ENCODE results near the gene SHISA7. TPM values are rescaled to one million over a fixed set of nuclear protein-coding genes. Genes with fewer than 3 reads are reported as not detected.

The SHISA7 gene
- total RNA-seq, result not detected in 2 replicates

DNA sequence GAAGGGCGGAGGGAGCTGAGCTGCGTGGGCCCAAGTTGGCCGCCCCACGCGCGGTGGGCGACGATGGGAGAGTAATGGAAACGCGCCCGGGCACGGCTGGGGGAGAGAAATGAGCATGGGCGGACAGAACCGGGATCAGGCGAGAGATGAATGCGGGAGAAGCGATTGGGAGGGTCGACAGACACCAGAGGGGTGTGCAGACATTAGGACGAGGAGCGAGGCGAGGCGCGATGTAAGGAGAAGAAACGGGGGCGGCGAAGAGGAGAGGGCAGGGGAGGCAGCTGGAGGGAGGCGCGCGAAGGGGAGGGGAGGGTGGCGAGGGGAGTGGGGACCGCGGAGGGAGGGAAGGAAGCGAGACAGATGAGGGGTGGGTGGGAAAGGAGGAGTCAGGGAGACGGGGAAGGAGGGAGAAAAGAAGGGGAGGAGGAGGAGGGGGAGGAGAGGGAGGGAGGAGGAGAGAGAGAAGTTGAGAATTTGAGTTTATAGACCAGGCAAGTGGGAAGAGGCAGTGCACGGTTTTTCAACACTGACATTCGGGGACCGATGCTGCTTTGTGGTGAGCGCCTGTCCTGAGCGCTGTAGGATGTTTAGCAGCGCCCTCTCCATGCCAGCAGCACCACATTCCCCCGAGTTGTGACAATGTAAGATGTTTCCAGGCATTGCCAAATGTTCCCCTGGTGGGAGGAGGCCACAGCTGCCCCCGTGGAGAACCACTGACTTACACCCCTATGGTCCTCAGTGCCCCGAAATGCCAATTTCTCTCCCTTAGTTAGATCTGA lies at the start of gene SHISA7:
TSS of gene SHISA7 (minus strand) at position 256 of the 779 bp plus-strand sequence. CDS start 437 bp downstream, outside the sequence.

DNA sequence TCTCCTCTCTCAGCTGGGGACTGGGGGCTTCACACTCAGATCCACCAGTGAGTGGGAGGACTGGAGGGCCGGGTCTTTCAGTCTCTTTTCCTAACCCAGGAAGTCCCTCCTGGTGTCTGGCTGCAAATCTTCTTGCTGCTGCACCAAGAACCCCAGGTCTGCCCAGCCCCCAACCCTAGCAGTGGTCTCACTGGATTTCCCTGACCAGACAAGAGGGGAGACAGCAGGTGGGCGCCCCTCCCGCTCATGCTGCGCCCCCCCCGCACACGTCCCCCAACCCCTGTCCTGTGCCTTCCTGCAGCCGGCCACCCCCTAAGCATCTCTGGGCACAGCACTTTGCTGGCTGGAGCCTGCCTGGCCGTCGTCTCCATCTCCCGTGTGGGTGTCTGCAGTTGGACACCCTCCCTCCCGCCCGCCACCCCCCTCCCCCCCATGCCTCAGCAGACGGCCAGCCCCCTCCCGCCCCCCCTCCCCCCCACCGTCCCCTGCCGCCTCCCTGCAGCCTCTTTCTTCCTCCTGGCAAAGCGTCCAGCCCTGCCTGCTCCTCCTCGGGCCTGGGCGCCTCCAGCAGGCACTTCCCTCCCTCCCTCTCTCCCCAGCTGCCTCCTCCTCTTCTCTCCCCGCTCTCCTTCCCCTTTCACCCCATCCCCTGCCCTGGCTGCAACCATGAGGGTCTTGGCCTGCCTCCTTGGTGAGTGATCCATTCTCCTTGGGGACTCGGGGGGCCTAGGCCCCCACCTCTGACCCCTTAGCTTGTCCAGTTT lies 45.0 kb upstream of the SHISA7 start, which contains the start of gene SSC5D:
TSS of gene SSC5D (plus strand) at position 513 of the 764 bp plus-strand sequence. CDS start at position 667, 154 bp downstream.

DNA sequence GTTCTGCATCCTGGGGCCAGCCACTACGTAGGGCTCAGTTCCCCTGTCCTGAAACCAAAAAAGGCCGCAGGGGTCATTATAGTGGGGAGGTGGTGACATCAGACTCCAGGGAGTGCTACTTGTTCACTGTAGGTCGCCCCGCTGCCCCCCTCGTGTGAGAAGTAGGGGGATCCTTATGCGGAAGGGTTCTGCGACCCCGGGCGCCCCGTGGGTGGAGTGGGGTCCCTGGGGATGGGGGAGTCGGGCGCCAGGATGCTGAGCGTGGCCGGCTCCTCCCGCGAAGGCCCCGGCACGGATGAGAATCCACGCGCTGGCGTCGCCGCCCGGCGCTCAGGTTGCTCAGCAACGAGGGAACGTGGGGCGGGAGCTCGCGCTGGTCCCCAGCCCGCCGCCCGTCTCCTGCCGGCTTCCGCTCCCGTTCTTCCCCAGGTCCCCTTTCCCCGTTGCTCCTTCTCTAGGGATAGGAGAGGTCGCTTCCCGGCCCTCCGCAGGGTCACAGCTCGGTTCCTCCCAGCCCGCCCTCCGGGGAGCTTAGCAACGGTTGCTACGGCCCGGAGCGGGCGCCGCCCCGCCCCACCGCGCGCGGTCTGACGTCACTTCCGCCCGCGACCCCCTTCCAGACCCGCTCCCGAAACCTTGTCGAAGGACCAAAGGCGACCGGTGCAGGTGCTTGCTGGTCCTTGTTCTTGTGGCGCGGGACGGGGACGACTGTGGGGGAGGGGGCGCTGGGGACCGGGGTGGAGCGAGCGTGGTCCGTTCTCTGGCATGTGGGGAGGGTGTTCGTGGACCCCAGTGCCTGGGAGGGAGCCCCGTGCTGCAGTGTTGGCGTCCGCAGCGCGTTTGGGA lies 41.7 kb upstream of the SHISA7 start, which contains the start of gene NAT14:
TSS of gene NAT14 (plus strand) at position 596 of the 846 bp plus-strand sequence. CDS start 521 bp downstream, outside the sequence.

DNA sequence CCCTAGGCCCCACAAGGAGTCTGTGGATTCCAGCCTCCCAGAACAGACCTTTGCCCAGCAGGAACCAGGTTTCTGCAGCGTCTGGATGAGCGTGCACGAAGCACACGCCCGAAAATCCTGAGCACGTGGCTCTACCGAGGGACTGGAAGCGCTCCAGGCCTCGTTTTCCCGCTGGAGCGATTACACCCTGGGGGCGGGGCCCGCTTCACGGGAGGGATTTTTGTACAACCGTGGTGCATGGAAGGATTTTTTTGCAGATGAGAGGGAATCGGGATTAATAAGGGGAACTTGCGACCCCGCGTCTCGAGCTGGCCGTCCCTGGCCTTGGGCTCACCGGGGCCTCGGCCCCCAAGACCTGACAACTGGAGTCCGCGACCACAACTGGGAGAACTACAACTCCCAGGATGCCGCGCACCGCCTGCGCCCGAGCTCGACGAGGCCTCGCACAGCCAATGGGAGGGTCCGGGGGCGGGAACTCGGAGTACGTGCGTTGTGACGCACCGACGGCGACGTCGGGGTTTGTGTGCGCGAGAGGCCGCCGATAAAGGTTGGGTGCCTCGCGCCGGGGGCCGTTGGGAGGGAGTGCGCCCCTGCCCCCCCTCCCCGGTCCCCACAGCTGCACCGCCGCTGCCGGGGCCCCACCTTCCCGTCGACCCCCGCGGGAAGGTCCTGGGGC lies 33.1 kb upstream of the SHISA7 start, which contains the start of gene ZNF628:
TSS of gene ZNF628 (plus strand) at position 518 of the 676 bp plus-strand sequence. CDS start 3,294 bp downstream, outside the sequence.

DNA sequence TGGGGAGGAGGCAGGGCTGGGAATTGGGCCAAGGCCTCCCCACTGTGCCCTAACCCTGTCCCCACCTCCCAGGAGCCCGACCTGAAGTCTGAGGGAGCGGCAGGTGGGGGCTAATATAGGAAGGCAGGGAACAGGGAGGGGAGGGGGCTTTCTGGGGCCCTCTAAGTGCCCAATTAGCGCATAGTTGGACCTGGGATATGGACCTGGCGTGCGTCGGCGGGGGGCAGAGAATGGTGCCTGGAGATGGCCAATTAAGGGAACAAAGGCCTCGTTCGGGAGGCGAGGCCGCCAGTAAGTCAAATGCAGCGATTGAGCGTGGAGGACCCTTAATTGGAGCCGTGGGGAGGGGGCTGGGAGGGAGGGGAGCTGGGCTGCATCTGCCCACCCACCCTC lies 21.6 kb upstream of the SHISA7 start, which contains the start of gene C19orf85:
TSS of gene C19orf85 (minus strand) at position 90 of the 393 bp plus-strand sequence. CDS start 197 bp downstream, outside the sequence.

GRCh38 chr19:55461259-55461973 lies 18.3 kb upstream of the SHISA7 start, which contains the start of gene ISOC2:
ISOC2 (minus strand) TSS chr19:55461642; CDS start chr19:55456486, 5,156 bp downstream.

DNA sequence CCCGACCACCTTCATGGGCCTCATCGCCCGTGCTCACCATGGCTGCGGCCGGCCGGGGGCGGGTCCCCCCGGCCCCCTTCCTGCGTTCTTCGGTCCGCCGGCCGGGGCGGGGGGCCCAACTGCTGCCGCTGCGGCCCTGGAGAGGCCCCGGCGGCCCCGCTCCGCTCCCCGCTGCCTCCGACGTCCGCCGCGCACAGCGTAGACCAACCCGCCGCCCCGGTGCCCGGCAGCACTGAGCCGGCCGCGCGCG lies 35.6 kb downstream of the SHISA7 start, which contains the start of gene UBE2S:
TSS of gene UBE2S (minus strand) at position 239 of the 250 bp plus-strand sequence. CDS start at position 40, 199 bp downstream.

GRCh38 chr19:55385724-55386492 lies 57.2 kb downstream of the SHISA7 start, which contains the start of gene RPL28:
RPL28 (plus strand) TSS chr19:55385932; CDS start chr19:55386358, 426 bp downstream.

GRCh38 chr19:55384131-55384919 lies 58.8 kb downstream of the SHISA7 start, which contains the start of gene TMEM238:
TMEM238 (minus strand) TSS chr19:55384292; CDS start chr19:55384259, 33 bp downstream.

Other genes starting within 250 kb of the SHISA7 start
- gene PTPRH, start 233.8 kb downstream of the SHISA7 start, total RNA-seq, result 1.9 and 5.7 TPM in 2 replicates
- gene TMEM86B, start 214.5 kb downstream of the SHISA7 start, total RNA-seq, result 2.3 and 2.8 TPM in 2 replicates
- gene PPP6R1, start 184.3 kb downstream of the SHISA7 start, total RNA-seq, result 45.7 and 65.7 TPM in 2 replicates
- gene HSPBP1, start 163.2 kb downstream of the SHISA7 start, total RNA-seq, result 21.6 and 27.4 TPM in 2 replicates
- gene BRSK1, start 159.3 kb downstream of the SHISA7 start, total RNA-seq, result 10.8 and 10.9 TPM in 2 replicates
- not detected in 2 replicates for gene TMEM150B, start 118.0 kb downstream of the SHISA7 start, total RNA-seq
- gene KMT5C, start 103.4 kb downstream of the SHISA7 start, total RNA-seq, result 5.0 and 7.8 TPM in 2 replicates
- gene COX6B2, start 88.6 kb downstream of the SHISA7 start, total RNA-seq, result not detected in 2 replicates
- 0.10 TPM in 1 of 2 replicates, not detected in the other for gene GARIN5B, start 80.0 kb downstream of the SHISA7 start, total RNA-seq
- 4.1 and 13.9 TPM in 2 replicates for gene IL11, start 72.8 kb downstream of the SHISA7 start, total RNA-seq
- not detected in 2 replicates for gene TMEM190, start 66.5 kb downstream of the SHISA7 start, total RNA-seq
- gene TMEM238, start 59.0 kb downstream of the SHISA7 start, total RNA-seq, result 0.23 and 0.39 TPM in 2 replicates
- gene RPL28, start 57.4 kb downstream of the SHISA7 start, total RNA-seq, result 184 and 218 TPM in 2 replicates
- 66.7 and 71.0 TPM in 2 replicates for gene UBE2S, start 35.5 kb downstream of the SHISA7 start, total RNA-seq
- gene ISOC2, start 18.3 kb upstream of the SHISA7 start, total RNA-seq, result 36.7 and 40.1 TPM in 2 replicates
- gene C19orf85, start 21.5 kb upstream of the SHISA7 start, total RNA-seq, result not detected in 2 replicates
- 1.2 and 2.7 TPM in 2 replicates for gene ZNF628, start 33.3 kb upstream of the SHISA7 start, total RNA-seq
- 13.7 and 20.4 TPM in 2 replicates for gene NAT14, start 41.9 kb upstream of the SHISA7 start, total RNA-seq
- 39.3 and 40.5 TPM in 2 replicates for gene SSC5D, start 45.1 kb upstream of the SHISA7 start, total RNA-seq
- 0.13 TPM in 1 of 2 replicates, not detected in the other for gene SBK2, start 93.8 kb upstream of the SHISA7 start, total RNA-seq
- gene SBK3, start 102.2 kb upstream of the SHISA7 start, total RNA-seq, result 0.07 TPM in 2 replicates
- gene ZNF579, start 137.5 kb upstream of the SHISA7 start, total RNA-seq, result 4.1 and 9.1 TPM in 2 replicates
- 3.8 and 5.0 TPM in 2 replicates for gene FIZ1, start 156.2 kb upstream of the SHISA7 start, total RNA-seq
- gene ZNF524, start 157.0 kb upstream of the SHISA7 start, total RNA-seq, result 9.5 and 13.1 TPM in 2 replicates
- gene ZNF865, start 162.3 kb upstream of the SHISA7 start, total RNA-seq, result 2.5 and 5.1 TPM in 2 replicates
- gene ZNF784, start 181.3 kb upstream of the SHISA7 start, total RNA-seq, result 3.9 and 5.1 TPM in 2 replicates
- 7.1 and 8.8 TPM in 2 replicates for gene ZNF580, start 197.7 kb upstream of the SHISA7 start, total RNA-seq
- 16.6 and 24.6 TPM in 2 replicates for gene ZNF581, start 200.3 kb upstream of the SHISA7 start, total RNA-seq
- gene CCDC106, start 204.9 kb upstream of the SHISA7 start, total RNA-seq, result 10.7 and 13.3 TPM in 2 replicates
- 103 and 111 TPM in 2 replicates for gene U2AF2, start 211.7 kb upstream of the SHISA7 start, total RNA-seq
- gene EPN1, start 231.9 kb upstream of the SHISA7 start, total RNA-seq, result 130 and 144 TPM in 2 replicates